ENCODE measurements around the gene ANKDD1A. TPM values are rescaled to one million over a fixed set of nuclear protein-coding genes. Genes with fewer than 3 reads are reported as not detected.

ANKDD1A gene
- total RNA-seq, 1 donor from 2014 or later, result 4.6 TPM

DNA sequence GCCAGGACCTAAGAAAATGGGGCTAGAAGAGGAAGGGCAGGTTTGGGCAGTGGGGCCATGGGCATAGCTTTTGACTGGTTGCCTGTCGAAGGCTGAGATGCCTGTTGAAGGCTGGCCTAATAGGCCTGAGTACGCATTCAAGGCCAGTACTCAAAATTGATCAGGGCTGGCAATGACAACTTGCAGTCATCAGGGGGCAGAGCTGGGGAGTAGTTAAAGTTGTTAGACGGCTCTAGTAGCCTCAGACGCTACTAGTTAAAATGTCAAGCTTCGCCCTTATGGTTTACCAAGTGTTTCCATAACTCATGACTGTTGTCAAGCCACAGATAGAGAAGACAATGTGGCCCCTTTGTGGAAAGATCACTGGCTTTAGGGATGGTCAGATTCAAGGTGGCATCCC is 49.3 kb downstream of the ANKDD1A start:
- H3K27me3 Mint-ChIP-seq (ENCODE audit: unreplicated experiment), result no peaks in the 10 kb centered on the region
- no peak for TF ChIP-seq CTCF (IDR thresholded peaks at IDR 0.05)
- no peaks in the 10 kb centered on the region for H3K9me3 Mint-ChIP-seq (ENCODE audit: unreplicated experiment)
- no peak for DNase-seq (ENCODE audit: extremely low spot score, unreplicated experiment)
- H3K4me3 Mint-ChIP-seq (ENCODE audit: unreplicated experiment), result no peak overlapping the region
- H3K36me3 Mint-ChIP-seq (ENCODE audit: unreplicated experiment), result peaks cover 76% of the 10 kb centered on the region
- H3K27ac Mint-ChIP-seq (ENCODE audit: unreplicated experiment), result no peak overlapping the region
- H3K4me1 Mint-ChIP-seq (ENCODE audit: unreplicated experiment), result no peaks in the 10 kb centered on the region

DNA sequence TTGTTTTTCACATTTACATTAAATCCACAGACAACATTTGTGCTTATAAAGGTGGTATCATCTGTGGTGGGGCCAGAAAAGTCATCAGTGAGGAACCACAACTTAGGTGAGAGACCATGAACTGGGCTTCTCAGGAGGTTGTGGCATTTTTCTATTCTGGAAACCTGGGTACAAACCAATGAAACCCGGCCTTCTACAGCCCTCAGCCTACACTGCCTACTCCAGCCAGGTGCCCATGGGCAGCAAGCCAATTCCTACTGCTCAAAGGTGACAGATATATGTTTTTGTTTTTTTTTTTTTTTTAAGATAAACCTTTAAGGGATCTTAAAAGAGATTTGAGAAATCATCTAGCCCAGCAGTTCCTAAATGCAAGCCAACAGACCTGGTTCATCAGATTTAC is 57.7 kb downstream of the ANKDD1A start:
- H3K27ac Mint-ChIP-seq (ENCODE audit: unreplicated experiment), result no peak overlapping the region
- no peak for DNase-seq (ENCODE audit: extremely low spot score, unreplicated experiment)
- no peak overlapping the region for H3K4me3 Mint-ChIP-seq (ENCODE audit: unreplicated experiment)
- no peaks in the 10 kb centered on the region for H3K27me3 Mint-ChIP-seq (ENCODE audit: unreplicated experiment)
- no peaks in the 10 kb centered on the region for H3K4me1 Mint-ChIP-seq (ENCODE audit: unreplicated experiment)
- no peaks in the 10 kb centered on the region for H3K9me3 Mint-ChIP-seq (ENCODE audit: unreplicated experiment)
- no peak for TF ChIP-seq CTCF (IDR thresholded peaks at IDR 0.05)
- peaks cover 45% of the 10 kb centered on the region for H3K36me3 Mint-ChIP-seq (ENCODE audit: unreplicated experiment)

DNA sequence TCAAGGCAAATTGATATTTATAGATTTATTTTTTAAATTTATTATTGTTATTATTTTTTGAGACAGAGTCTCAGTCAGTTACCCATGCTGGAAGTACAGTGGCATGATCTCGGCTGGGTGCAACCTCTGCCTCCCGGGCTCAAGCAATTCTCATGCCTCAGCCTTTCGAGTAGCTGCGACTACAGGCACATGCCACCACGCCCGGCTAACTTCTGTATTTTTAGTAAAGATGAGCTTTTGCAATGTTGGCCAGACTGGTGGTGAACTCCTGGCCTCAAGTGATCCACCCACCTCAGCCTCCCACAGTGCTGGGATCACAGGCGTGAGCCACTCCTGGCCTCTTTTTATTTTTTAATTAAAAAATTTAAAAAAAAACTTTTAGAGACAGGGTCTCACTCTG is 59.0 kb downstream of the ANKDD1A start:
- DNase-seq (ENCODE audit: extremely low spot score, unreplicated experiment), result no peak
- Mint-ChIP-seq H3K36me3 (ENCODE audit: unreplicated experiment) (peaks cover 40% of the 10 kb centered on the region), H3K27me3 (ENCODE audit: unreplicated experiment) (no peaks in the 10 kb centered on the region), H3K9me3 (ENCODE audit: unreplicated experiment) (no peaks in the 10 kb centered on the region), H3K4me1 (ENCODE audit: unreplicated experiment) (no peaks in the 10 kb centered on the region), H3K4me3 (ENCODE audit: unreplicated experiment) (no peak overlapping the region), H3K27ac (ENCODE audit: unreplicated experiment) (no peak overlapping the region)
- TF ChIP-seq CTCF (IDR thresholded peaks at IDR 0.05), result no peak

DNA sequence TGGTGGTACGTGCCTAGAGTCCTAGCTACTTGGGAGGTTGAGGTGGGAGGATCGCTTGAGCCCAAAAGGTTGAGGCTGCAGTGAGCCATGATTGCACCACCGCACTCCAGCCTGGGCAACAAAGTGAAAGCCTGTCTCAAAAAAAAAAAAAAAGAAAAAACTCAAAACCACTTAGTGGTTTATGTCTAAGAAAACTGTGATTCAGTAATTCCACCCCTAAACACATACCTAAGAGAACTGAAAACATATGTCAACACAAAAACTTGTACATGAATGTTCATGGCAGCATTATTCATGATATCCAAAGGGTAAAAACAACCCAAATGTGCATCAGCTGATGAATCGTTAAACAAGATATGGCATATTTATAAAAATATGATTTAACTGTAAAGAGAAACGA is 63.7 kb downstream of the ANKDD1A start:
- Mint-ChIP-seq H3K4me1 (ENCODE audit: unreplicated experiment) (no peaks in the 10 kb centered on the region), H3K27me3 (ENCODE audit: unreplicated experiment) (no peaks in the 10 kb centered on the region), H3K9me3 (ENCODE audit: unreplicated experiment) (no peaks in the 10 kb centered on the region), H3K27ac (ENCODE audit: unreplicated experiment) (no peak overlapping the region), H3K36me3 (ENCODE audit: unreplicated experiment) (peaks cover 41% of the 10 kb centered on the region), H3K4me3 (ENCODE audit: unreplicated experiment) (no peak overlapping the region)
- no peak for DNase-seq (ENCODE audit: extremely low spot score, unreplicated experiment)
- no peak for TF ChIP-seq CTCF (IDR thresholded peaks at IDR 0.05)

GRCh38 chr15:64979252-64979710 is 67.6 kb downstream of the ANKDD1A start:
- no peak for TF ChIP-seq CTCF (IDR thresholded peaks at IDR 0.05)
- no peak overlapping the region for H3K4me3 Mint-ChIP-seq (ENCODE audit: unreplicated experiment)
- no peaks in the 10 kb centered on the region for H3K9me3 Mint-ChIP-seq (ENCODE audit: unreplicated experiment)
- peaks cover 13% of the 10 kb centered on the region for H3K4me1 Mint-ChIP-seq (ENCODE audit: unreplicated experiment)
- peaks cover 37% of the 10 kb centered on the region for H3K36me3 Mint-ChIP-seq (ENCODE audit: unreplicated experiment)
- no peak for DNase-seq (ENCODE audit: extremely low spot score, unreplicated experiment)
- H3K27ac Mint-ChIP-seq (ENCODE audit: unreplicated experiment), result no peak overlapping the region
- no peaks in the 10 kb centered on the region for H3K27me3 Mint-ChIP-seq (ENCODE audit: unreplicated experiment)

All from osteocyte (in vitro differentiated cells).